ENCODE data around the gene FXR1. TPM values are rescaled to one million over a fixed set of nuclear protein-coding genes. Genes with fewer than 3 reads are reported as not detected.

FXR1 gene
- total and polyA plus RNA-seq, 2 of the 13 experiments (the other 11 are each of a cell fraction or from before 2014, with no cell fraction given): 104 to 132 TPM

DNA sequence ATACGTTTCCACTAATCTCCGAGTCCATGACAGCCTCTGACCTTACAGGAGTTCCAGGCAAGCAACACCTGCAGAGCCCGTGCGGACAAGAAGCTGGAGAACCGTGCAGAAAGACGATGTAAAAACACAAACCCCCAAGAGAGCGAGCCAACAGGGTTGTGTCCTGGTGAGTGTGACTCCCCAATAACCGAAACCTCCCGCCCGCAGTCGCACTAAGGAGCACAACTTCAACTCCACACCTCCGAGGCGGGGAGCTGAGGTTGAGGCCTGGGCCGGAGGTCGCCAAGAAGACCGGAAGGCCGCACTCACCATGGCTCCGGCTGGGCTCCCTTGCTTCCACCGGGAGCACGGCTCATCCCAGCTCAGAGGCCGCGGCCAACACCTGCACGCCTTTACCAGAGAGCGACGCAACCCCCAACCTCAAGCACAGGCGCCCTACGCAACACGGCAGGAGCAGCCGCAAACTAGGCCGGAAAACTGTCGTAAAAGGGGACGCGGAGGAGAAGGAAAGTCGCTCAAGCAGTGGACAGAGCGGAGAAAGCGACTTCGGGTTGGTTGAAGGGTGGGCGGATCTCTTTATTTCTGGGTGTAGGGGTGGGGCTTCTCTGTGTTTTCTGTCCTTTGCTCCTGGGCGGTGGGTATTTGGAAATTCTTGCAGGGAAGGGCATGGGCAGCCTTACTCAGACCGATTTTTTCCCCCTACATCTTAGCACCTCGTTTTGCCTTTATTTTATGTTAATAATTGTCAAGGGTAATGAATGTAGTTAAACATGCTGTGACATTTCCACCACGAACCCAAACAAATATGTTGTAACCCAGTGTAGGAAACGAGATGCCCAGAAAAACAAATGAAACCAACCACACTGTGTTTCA is 77.1 kb downstream of the FXR1 start, which contains the start of gene DNAJC19 (continued):
- TF ChIP-seq, protein P1, sequence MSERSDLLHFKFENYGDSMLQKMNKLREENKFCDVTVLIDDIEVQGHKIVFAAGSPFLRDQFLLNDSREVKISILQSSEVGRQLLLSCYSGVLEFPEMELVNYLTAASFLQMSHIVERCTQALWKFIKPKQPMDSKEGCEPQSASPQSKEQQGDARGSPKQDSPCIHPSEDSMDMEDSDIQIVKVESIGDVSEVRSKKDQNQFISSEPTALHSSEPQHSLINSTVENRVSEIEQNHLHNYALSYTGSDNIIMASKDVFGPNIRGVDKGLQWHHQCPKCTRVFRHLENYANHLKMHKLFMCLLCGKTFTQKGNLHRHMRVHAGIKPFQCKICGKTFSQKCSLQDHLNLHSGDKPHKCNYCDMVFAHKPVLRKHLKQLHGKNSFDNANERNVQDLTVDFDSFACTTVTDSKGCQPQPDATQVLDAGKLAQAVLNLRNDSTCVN (CRISPR knock-in tag; IDR thresholded peaks at IDR 0.05; ENCODE audit: borderline replicate concordance): peak; percentile 82
- no peak; the same call in 1 of the 2 replicates for TF ChIP-seq EHMT2 (IDR thresholded peaks at IDR 0.05; ENCODE audit: borderline replicate concordance, low read depth, low read length)
- TF ChIP-seq ZNF367 (CRISPR knock-in tag; IDR thresholded peaks at IDR 0.05; ENCODE audit: borderline replicate concordance): peak; percentile 69; the same call in 1 of the 2 replicates
- peak; percentile 74 for TF ChIP-seq RNF2 (conservative IDR thresholded peaks at IDR 0.05; ENCODE audit: low read depth)
- TF ChIP-seq MXI1 (IDR thresholded peaks at IDR 0.05; ENCODE audit: borderline replicate concordance, low read depth, low read length): peak; percentile 59; the same call in 1 of the 3 replicates
- TF ChIP-seq ZFP1 (CRISPR knock-in tag; IDR thresholded peaks at IDR 0.05): no peak
- TF ChIP-seq PAX8 (CRISPR knock-in tag; IDR thresholded peaks at IDR 0.05; ENCODE audit: borderline replicate concordance): no peak
- no peak for TF ChIP-seq MTF1 (CRISPR knock-in tag; IDR thresholded peaks at IDR 0.05)
- TF ChIP-seq IRF2 (CRISPR knock-in tag; IDR thresholded peaks at IDR 0.05): peak; percentile 100
- TF ChIP-seq AHR (CRISPR knock-in tag; IDR thresholded peaks at IDR 0.05): peak; percentile 39; the same call in 1 of the 2 replicates
- TF ChIP-seq ZNF772 (CRISPR knock-in tag; IDR thresholded peaks at IDR 0.05): peak; percentile 95
- peak; percentile 66; the same call in 1 of the 2 replicates for TF ChIP-seq FOXJ3 (CRISPR knock-in tag; IDR thresholded peaks at IDR 0.05; ENCODE audit: borderline replicate concordance)
- peak; percentile 81; the same call in 1 of the 2 replicates for TF ChIP-seq ZNF343 (CRISPR knock-in tag; IDR thresholded peaks at IDR 0.05)
- TF ChIP-seq MED13 (CRISPR knock-in tag; IDR thresholded peaks at IDR 0.05): 0 out of 2 replicates have a peak, but pooled peaks have one; percentile 50
- TF ChIP-seq MAFF (IDR thresholded peaks at IDR 0.05; ENCODE audit: low read depth, low read length): no peak
- TF ChIP-seq ZSCAN30 (CRISPR knock-in tag; IDR thresholded peaks at IDR 0.05): no peak
- TF ChIP-seq, protein P2, sequence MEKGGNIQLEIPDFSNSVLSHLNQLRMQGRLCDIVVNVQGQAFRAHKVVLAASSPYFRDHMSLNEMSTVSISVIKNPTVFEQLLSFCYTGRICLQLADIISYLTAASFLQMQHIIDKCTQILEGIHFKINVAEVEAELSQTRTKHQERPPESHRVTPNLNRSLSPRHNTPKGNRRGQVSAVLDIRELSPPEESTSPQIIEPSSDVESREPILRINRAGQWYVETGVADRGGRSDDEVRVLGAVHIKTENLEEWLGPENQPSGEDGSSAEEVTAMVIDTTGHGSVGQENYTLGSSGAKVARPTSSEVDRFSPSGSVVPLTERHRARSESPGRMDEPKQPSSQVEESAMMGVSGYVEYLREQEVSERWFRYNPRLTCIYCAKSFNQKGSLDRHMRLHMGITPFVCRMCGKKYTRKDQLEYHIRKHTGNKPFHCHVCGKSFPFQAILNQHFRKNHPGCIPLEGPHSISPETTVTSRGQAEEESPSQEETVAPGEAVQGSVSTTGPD (CRISPR knock-in tag; IDR thresholded peaks at IDR 0.05): no peak
- no peak for TF ChIP-seq ZBTB42 (CRISPR knock-in tag; IDR thresholded peaks at IDR 0.05)
- peak; percentile 84 for TF ChIP-seq CCDC6 (CRISPR knock-in tag; IDR thresholded peaks at IDR 0.05)
- TF ChIP-seq SP5 (CRISPR knock-in tag; IDR thresholded peaks at IDR 0.05; ENCODE audit: borderline replicate concordance, low read depth): peak; percentile 54; the same call in 1 of the 2 replicates
- TF ChIP-seq, protein P3, sequence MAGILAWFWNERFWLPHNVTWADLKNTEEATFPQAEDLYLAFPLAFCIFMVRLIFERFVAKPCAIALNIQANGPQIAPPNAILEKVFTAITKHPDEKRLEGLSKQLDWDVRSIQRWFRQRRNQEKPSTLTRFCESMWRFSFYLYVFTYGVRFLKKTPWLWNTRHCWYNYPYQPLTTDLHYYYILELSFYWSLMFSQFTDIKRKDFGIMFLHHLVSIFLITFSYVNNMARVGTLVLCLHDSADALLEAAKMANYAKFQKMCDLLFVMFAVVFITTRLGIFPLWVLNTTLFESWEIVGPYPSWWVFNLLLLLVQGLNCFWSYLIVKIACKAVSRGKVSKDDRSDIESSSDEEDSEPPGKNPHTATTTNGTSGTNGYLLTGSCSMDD (CRISPR knock-in tag; IDR thresholded peaks at IDR 0.05): no peak
- peak; percentile 89 for TF ChIP-seq ATF7-NPFF (CRISPR knock-in tag; IDR thresholded peaks at IDR 0.05; ENCODE audit: low read depth)
- no peak; the same call in 1 of the 2 replicates for TF ChIP-seq ZNF816 (CRISPR knock-in tag; IDR thresholded peaks at IDR 0.05; ENCODE audit: borderline replicate concordance)
- TF ChIP-seq ZFP36L1 (CRISPR knock-in tag; IDR thresholded peaks at IDR 0.05): peak; percentile 85; the same call in 1 of the 2 replicates
- TF ChIP-seq ZFP37 (CRISPR knock-in tag; IDR thresholded peaks at IDR 0.05; ENCODE audit: borderline replicate concordance): no peak
- no peak for TF ChIP-seq TOE1 (CRISPR knock-in tag; IDR thresholded peaks at IDR 0.05)
